Dermis blood vessel endothelial cell (primary cell): ENCODE results near the gene UMAD1. TPM values are rescaled to one million over a fixed set of nuclear protein-coding genes. Genes with fewer than 3 reads are reported as not detected.

Experiments used
- DNase-seq: peaks from one replicate; pipeline ENCODE4 v3.0.0; 2010
- total RNA-seq: library from RNA; depleted of rRNA; stranded (reverse); fragments of >200 nt; gene quantifications from 2 replicates; pipeline ENCODE4 v1.2.3, GENCODE V29; 2014

UMAD1 gene
- total RNA-seq, result 4.1 and 4.9 TPM in 2 replicates

DNA sequence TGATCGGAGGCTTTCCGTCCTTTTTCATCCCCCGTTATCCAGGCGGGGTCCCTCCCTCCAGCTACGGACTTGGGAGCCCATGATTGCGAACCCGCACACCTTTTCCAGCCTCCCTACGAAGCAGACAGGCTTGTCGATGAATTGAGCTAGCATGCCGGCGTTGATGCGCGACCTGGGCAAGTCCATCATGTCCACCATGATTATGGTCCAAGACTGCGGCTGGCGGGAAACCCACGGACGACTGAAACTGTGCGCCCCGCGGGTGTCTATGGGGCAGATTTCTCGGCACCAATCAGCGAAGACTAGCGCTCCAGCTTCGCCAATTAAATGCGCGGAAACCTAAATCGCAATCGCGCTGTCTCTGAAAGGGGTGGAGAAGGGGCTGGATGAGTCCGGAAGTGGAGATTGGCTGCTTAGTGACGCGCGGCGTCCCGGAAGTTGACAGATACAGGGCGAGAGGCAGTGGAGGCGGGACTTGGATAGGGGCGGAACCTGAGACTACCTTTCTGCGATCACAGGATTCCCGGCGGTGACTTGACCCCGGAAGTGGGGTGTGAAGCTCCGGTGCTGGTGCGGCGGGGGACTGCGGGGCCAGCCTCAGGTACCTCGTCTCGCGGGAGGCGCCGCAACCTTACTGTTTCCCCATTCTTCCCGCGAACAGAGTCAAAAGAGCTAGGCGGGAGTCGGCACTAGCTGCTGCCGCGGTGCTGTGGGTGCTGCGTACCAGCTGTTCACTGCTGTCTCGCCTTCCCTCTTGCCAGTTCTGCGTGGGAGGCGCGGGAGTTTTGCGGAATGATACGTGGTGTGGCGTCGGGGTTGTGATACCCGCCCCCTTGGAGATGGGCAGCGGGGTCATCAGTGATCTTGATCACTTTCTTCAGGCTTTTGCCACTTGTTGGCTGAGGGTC, at the start of gene UMAD1:
UMAD1 (plus strand) TSS at position 532 of the 908 bp plus-strand sequence. CDS start 32,620 bp downstream, outside the sequence.
- DNase-seq, result peak; percentile 99

DNA sequence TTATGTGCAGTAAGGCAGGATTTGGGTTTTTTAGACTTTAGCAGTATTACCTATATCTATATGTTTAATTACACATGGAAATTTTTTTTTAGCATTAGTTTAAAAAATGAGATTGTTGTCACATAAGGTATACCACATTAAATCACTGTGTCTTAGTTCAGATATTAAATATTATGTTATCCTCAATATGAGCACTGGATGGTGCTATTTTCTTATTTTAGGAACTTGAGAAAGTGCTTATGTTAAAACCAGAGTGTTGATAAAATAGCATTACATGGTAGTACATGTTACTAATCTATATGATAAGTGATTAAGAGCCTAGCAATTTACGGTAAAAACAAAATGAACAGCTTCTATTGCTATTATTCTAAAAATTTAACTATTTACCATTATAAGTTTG, 45.1 kb upstream of the UMAD1 start:
- DNase-seq, result peak; percentile 59

DNA sequence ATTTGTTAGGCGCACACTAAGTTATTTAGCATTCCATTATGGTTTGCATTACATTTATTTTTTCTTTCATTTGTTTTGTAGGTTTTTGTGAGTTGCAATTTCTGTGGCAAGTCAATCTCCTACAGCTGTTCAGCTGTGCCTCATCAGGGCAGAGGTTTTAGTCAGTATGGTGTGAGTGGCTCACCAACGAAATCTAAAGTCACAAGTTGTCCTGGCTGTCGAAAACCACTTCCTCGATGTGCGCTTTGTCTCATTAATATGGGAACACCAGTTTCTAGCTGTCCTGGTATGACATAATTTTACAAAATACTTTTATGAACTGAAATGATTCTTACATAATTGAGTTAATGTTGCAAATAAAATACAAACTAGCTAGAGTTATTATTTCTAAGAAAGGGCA, 44.4 kb upstream of the UMAD1 start:
- no peak for DNase-seq

DNA sequence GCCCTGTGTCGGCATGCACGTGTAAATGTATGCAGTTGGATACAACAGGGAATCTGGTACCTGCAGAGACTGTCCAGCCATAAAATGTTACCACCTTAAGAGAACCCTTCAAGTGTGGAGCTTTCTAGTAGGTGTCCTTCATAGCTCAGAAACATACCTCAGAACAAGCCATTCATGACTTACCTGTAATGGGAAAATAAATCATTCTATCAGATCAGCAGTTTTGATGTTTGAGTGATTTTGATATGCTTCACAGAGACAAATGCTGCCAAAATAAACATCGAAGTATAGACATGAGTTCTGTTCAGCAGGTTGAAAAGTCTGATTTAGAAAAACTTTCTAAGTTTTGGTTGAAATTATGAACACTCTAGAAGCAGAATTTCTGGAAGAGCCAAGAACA, 33.5 kb upstream of the UMAD1 start:
- no peak for DNase-seq

DNA sequence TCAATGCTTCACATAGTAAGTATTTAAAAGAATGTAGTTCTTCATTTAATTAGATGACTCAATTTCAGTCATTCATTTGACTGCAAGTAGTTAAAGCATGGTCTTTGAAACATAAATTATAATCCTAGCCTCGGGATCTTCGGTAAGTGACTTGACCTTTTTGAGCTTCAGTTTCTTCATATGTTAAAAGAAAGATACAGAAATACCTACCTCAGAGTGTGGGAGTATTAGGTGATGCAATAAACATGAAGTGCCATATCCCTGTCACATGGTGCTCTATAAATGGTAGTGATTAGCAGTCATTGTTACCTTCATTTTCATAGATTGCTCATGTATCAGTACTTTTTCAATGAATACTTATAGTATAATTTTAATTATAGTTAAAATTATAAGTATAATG, 31.2 kb upstream of the UMAD1 start:
- DNase-seq, result no peak

DNA sequence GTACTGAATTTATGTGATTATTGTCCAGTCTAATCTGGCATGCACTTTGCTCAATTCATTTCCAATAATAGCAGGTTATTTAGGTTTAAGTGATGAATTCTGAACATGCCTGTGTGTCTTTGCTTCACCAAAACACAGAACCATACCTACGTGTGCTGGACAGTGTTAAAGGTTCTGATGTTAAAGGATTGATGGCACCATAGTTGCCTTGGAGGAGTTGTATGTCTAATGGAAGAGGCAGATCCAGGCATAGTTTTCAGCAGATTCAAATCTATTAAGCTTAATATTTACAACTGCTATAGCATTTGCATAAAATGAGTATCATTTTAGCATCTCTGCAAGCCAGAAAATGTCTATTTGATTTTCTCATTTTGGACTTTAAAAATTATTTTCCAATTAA, 28.0 kb upstream of the UMAD1 start:
- no peak for DNase-seq

DNA sequence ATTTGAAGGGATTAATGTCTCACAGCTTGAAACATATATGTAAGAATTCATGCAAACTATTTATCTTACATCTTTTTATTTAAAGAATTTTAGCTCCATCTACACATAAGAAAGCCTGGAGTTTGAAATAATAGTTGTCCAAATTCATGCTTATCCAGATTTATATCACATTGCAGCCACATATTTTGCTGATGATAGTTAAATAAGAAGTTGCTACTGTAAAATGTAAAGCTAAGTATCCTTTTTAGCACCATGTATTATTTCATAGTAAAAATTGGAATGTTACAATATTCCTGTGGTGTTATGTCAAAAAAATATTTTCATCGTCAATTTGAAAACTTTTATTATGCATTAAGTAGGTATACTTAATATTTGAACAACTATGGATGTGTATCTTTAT, 27.3 kb upstream of the UMAD1 start:
- no peak for DNase-seq

DNA sequence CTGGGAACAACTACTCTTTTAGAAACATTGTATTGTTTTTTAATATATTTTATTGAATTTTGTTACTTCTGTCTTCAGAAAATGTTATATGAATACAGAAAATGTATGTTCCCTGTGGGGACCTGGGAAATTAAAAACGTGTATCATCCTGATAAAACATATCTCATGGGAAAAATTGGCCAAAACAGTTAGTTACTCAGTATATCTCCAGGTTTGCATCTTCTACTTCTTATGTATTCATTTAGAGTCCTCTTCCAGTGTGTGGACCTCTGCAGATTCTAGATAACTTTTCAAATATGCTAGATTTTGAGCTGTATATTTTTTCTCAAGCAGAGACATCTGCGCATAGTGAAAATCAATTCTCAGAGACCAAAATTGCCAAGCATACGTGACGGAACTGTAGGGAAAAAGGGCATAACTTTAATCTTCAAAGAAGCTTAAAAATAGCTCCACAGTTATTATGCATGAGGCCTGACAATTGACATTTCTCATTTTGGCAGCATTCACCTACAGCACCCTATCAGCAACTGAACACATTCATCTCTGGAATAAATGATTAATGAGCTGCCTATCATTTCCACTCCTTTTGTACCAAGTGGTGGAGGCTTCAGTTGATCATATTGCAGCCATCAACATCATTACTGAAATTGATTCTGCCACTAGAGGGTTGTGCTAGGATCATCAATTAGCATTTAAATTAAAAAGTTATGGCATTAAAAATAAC, 26.4 kb upstream of the UMAD1 start:
- no peak for DNase-seq

DNA sequence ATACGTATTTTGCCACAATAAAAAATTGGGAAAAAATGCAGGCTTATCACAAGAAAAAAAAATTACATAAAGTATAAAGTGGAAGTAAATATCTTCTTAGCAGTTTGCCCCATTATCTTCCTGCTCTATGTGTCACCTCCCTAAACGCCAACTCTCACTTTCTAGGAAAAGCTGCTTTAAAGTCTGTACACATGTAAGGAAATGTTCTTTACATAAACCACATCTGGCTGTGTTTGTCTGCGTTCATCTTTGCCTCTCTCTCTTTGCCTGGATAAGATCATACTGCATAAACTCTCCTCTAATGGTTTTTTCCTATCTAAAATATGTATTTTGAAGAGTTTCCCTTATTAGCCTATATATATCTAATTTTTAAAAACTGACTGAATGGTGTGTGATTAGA, 23.0 kb upstream of the UMAD1 start:
- no peak for DNase-seq

DNA sequence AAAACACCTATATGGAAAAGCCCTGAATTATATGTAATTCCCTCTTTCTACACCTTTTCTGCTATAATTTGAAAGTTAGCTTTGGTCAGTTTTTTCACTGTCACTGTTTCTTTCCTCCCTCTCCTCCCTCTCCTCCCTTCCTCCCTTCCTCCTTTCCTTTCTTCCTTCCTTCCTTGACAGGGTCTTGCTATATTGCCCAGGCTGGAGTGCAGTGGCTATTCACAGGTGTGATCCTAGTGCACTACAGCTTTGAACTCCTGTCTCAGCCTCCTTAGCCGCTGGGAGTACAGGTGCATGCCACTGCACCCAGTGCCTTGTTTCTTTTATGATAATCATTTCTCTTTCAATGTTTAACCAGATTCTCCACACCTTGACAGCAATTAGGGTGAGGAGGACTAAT, 22.1 kb upstream of the UMAD1 start:
- DNase-seq, result no peak

DNA sequence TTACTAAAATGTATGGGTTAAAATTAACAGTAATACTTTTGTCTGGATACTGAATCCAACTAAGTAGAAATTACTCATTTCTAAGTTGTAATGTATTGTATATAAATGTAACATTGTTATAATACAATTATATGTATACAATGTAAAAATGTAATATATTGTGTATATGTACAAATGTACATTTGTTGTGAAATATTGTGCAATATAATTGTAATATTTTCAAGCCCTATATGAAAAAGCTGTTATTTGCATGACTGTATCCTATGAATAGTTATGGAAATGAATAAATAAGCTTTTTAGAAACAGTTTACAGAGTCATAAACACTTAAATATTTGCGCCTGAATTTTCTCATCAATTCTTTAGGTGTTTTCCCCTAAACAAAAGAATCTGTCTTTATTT, 20.3 kb upstream of the UMAD1 start:
- DNase-seq, result no peak

DNA sequence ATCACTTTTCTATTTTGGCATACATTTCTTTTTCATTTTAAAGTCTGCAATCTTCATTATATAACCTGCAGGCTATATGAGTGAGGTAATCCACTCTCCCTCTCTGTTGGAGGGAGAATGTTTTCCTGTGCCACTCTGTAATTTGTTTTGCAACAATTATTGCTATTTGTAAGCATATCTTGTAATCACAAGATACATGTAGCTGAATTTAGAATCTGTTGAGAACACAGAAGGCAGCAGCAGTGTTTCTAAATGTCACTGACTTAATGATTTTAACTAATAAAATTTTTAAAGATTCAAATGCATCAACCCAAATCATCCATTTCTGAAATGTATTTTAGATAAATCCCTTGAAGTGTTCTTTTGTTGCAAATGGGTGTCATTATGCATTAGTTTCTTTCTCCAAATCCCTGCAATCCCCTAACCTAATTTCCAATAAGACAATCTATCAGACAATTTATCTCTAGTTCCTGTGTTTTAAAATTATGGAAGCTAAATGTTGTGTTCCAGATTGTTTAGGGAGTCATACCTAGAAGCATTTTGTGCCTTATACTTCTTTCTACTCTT, 19.8 kb upstream of the UMAD1 start:
- DNase-seq, result no peak

DNA sequence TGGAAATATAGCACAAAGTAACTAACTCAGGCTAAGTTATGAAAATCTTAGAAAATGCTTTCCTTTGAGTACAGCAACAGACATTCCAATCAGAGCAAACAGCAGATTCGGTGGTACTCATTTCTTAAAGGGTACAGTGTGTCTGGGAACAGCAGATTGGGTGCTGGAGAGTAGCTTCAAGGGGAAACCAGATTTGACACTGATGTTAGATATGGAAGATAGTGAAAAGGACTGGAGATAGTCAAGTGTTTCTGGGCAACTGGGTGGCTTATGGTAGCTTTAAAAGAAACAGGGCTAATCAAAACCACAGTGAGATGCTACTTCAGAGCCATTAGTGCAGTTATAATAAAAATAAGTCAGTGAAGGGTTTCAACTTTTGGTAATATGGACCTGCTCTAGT, 12.1 kb upstream of the UMAD1 start:
- DNase-seq, result no peak

DNA sequence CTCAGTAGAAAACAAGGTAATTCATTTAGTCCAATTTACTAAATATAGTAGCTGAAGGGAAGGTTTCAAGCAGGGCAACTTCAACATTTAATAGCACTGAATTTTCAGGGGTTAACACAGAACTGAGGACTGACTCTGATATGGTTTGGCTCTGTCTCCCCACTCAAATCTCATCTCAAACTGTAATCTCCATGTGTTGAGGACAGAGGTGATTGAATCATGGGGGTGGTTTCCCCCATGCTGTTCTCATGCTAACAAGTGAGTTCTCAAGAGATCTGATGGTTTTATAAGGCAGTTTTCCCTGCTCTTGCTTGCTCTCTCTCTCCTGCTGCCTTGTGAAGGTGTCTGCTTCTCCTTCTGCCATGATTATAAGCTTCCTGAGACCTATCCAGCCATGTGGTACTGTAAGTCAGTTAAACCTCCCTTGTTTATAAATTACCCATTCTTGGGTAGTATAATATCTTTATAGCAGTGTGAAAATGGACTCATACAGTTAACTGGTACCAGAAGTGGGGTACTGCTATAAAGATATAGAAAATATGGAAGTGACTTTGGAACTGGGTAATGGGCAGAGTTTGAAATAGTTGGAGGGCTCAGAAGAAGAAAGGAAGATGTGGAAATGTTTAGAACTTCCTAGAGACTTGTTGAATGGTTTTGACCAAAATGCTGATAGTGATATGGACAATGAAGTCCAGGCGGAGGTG, 9.8 kb upstream of the UMAD1 start:
- DNase-seq, result no peak

DNA sequence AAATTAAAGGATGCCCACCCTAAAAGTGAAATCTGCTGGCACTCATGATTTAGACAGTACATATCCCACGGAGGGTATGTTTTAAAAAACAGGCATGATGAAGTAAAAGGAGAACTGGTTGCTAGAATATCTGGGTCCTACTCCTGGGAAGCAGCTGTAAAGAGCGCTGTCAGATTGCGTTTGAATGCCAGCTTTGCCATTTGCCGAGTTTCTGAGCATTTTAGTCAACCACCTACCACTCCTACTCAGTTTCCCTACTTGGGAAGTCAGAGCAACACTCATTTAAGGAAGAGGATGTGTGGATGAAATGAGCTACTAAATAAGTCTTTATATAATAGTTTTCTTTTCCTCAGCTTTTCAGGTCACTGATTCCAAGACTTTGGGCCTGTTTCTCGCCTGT, 1.1 kb upstream of the UMAD1 start:
- DNase-seq, result peak; percentile 12

DNA sequence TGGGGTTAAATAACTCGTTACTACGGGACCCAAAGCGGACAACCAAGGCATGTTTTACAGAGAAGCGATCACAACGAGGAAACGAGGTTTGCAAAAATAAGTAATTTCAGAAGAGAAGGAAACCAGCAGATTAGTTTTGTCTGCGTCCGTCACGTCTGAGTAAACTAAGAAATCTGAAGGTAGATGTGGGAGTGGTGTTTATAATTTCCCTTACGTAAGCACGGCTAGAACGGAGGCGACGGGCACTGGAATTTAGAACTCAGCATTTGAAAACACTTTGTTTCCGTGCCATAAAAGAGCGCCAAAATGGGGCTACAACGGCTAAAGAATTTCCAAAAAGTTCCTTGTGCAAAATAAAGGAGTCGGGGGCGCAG, 718 bp upstream of the UMAD1 start:
- peak; percentile 46 for DNase-seq

DNA sequence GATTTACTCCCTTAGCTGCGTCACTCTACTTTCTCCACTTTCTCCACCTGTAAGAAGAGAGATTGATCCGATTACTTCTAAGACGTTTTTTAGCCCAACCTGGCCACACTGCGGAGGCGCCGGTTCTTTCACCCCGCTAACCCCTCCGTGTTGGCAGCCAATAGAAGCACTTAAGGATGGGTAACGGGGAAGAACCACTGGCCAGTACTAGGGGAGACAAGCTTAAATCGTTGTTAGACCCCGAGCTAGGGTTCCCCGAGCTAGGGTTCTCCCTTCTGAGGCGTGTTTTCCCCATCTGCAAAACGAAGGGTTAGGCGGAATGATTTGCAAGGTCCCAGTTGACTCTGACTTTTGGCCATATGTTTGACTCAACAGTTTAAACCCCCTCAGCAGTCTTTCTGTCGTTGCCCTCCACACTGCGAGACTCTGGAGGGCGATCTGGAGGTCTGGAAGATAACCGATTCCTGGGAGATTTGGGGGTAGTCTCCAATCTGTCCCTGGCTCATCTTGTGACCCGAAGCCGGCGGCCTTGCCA, 644 bp downstream of the UMAD1 start:
- DNase-seq, result no peak

DNA sequence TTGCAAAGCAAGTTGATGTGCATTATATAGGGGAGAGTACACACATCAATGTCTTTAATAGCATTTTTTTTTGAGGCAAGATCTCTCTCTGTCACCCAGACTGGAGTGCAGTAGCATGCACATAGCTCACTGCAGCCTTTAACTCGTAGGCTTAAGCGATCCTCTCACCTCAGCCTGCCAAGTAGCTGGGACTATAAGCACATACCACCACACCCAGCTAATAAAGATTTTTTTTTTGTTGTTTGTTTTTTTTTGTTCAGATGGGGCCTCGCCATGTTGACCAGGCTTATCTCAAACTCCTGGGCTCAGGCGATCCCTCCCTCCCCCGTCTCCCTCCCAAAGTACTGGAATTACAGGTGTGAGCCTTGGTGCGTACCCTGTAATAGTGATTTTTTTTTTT, 1.5 kb downstream of the UMAD1 start:
- DNase-seq, result no peak

DNA sequence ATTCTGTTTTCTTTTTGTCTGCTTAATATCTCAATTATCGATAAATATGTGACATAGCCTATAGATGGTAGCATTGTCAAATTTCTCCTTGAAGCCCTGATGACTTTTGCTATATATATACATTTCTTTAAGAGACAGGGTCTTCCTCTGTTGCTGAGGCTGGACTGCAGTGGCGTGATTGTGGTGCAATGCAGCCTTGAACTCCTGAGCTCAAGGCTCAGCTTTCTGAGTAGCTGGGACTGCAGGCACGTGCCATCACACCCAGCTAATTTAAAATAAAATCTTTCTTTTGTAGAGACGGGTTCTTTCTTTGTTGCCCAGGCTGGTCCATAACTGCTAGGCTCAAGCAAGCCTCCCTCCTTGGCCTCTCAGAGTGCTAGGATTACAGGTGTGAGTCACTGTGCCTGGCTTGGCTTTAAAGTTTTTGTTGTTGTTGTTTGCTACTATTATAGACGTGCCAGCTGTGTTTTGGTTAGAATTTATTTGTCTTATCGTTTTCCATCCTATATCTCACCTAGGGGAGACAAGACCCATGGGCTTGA, 7.0 kb downstream of the UMAD1 start:
- no peak for DNase-seq

DNA sequence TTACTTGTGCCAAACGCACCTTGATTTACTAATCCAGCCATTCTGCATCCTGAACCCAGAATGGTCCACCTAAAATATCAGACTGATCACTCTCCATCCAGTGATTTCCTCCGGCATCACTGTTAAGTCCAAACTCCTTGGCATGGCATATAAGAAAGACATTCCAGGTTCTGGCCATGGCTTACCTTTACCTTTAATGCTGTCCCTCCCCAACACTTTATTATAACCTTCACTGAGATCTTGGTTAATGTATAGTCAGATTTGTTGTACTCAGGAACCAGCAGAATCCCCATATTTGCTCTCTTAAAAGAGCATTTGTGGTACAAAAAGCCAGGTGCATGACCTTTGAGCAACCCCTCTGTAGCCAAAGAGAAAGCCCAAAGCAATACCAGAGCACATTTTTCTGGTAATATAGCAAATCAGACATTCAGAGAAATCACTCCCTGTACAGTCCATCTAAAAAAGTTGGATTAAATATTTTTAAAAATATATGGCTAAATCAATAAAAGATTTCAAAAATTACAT, 10.2 kb downstream of the UMAD1 start:
- DNase-seq, result no peak

DNA sequence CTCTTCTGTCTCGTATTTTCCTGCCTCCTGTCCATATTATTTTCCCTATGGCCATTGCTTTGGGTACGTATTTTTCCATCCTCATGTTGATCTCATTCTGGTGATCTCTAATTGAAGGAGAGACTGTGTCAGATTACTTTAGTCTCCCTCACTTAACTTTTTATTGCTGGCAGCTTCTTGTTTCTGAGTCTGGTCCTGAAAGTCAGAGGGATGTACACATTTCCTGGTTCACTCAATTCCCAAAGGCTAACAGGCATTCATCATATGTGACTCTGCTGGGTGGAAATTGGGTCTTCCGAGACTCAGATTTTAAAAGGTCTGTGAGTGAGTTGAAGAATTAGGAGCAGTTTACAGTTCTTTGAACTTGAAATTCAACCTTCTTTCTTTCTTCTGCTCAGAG, 10.9 kb downstream of the UMAD1 start:
- no peak for DNase-seq

DNA sequence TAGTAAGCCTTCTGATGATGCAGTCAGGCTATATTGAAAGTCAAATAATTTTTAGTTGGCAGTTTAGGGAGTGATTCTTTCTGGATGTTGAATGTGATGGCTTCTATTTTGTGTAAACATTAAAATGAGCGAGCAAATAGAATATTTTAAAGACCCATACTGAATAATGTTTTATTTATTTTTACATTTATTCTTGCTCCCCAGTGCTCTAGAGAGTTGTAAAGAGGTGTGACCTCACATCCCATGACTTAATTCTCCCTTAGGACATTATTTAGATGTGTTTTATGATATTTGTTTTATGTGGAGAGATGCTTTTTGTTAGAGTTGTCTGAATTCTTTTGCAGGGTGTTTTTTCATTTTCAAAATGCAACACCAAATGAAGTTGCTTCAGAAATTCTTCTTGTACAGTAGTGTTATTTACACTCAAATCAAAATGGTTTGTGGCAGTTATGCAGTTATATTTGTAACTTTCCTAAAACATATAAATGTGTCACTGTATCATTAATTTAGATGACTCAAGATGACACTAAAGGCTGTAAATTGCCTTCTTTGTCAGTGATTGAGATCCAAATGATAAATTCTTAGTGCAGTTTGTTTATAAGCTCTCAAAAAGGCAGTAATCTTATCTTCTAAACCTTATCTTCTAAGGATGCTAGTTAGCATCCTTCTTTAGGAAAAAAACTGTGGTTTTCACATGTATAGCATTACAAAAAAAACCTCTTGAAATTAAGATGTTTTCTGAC, 12.4 kb downstream of the UMAD1 start:
- DNase-seq, result no peak
